Measurements from ENCODE around the gene TSBP1. TPM values are rescaled to one million over a fixed set of nuclear protein-coding genes. Genes with fewer than 3 reads are reported as not detected.
"Not testable (repeated sequence)": the region's sequence is repeated elsewhere in the genome, so short reads cannot be mapped to it uniquely, and the experiment has no call there.

Gene TSBP1
- total RNA-seq, 1 donor from 2014 or later, result not detected

GRCh38 chr6:32379545-32379944 is 7.8 kb upstream of the TSBP1 start:
- no peak for DNase-seq (ENCODE audit: low spot score)

GRCh38 chr6:32375739-32376529 is 4.2 kb upstream of the TSBP1 start:
- no peak for DNase-seq (ENCODE audit: low spot score)

- no peak for DNase-seq (ENCODE audit: low spot score)
Measured at GRCh38 chr6:32371229-32371628, 474 bp downstream of the TSBP1 start.

- no peak for DNase-seq (ENCODE audit: low spot score)
Measured at GRCh38 chr6:32370505-32370904, 1.2 kb downstream of the TSBP1 start.

GRCh38 chr6:32369660-32370059 is 2.0 kb downstream of the TSBP1 start:
- no peak for DNase-seq (ENCODE audit: low spot score)

GRCh38 chr6:32367644-32368043 is 4.1 kb downstream of the TSBP1 start:
- no peak for DNase-seq (ENCODE audit: low spot score)

GRCh38 chr6:32359225-32359624 is 12.5 kb downstream of the TSBP1 start:
- not testable (repeated sequence) for DNase-seq (ENCODE audit: low spot score)

GRCh38 chr6:32358548-32358947 is 13.2 kb downstream of the TSBP1 start:
- not testable (repeated sequence) for DNase-seq (ENCODE audit: low spot score)

GRCh38 chr6:32355018-32355417 is 16.7 kb downstream of the TSBP1 start:
- DNase-seq (ENCODE audit: low spot score), result no peak

GRCh38 chr6:32353348-32353747 is 18.4 kb downstream of the TSBP1 start:
- DNase-seq (ENCODE audit: low spot score), result no peak

- DNase-seq (ENCODE audit: low spot score), result no peak
Measured at GRCh38 chr6:32340242-32340641, 31.5 kb downstream of the TSBP1 start.

- DNase-seq (ENCODE audit: low spot score), result no peak
Measured at GRCh38 chr6:32337186-32337805, 34.4 kb downstream of the TSBP1 start.

- DNase-seq (ENCODE audit: low spot score), result no peak
Measured at GRCh38 chr6:32332433-32332832, 39.3 kb downstream of the TSBP1 start.

GRCh38 chr6:32329141-32329540 is 42.6 kb downstream of the TSBP1 start:
- no peak for DNase-seq (ENCODE audit: low spot score)

GRCh38 chr6:32327103-32327502 is 44.6 kb downstream of the TSBP1 start:
- no peak for DNase-seq (ENCODE audit: low spot score)

GRCh38 chr6:32318501-32318900 is 53.2 kb downstream of the TSBP1 start:
- DNase-seq (ENCODE audit: low spot score), result no peak

- DNase-seq (ENCODE audit: low spot score), result no peak
Measured at GRCh38 chr6:32317541-32317940, 54.2 kb downstream of the TSBP1 start.

- DNase-seq (ENCODE audit: low spot score), result no peak
Measured at GRCh38 chr6:32313964-32314363, 57.7 kb downstream of the TSBP1 start.

- no peak for DNase-seq (ENCODE audit: low spot score)
Measured at GRCh38 chr6:32298632-32299336, 72.9 kb downstream of the TSBP1 start.

- DNase-seq (ENCODE audit: low spot score), result not testable (repeated sequence)
Measured at GRCh38 chr6:32294980-32295379, 76.7 kb downstream of the TSBP1 start.

- DNase-seq (ENCODE audit: low spot score), result no peak
Measured at GRCh38 chr6:32294566-32294965, 77.1 kb downstream of the TSBP1 start.

- DNase-seq (ENCODE audit: low spot score), result no peak
Measured at GRCh38 chr6:32293695-32294094, 78.0 kb downstream of the TSBP1 start.
